Measurements from ENCODE around the gene GALNT12. TPM values are rescaled to one million over a fixed set of nuclear protein-coding genes. Genes with fewer than 3 reads are reported as not detected.

GALNT12 gene
- total and polyA plus RNA-seq, 8 donors, result 4.2 to 12.2 (median 9.6) TPM

GRCh38 chr9:98846879-98847278, 39.4 kb downstream of the GALNT12 start:
- ATAC-seq (no peak), DNase-seq (no peak), FAIRE-seq (no peak)
- no peak for TF ChIP-seq CTCF (IDR thresholded peaks at IDR 0.05)
- Histone ChIP-seq H3K9me3 (no peaks in the 10 kb centered on the region), H3K4me3 (no peak overlapping the region), H3K27ac (no peak overlapping the region), H3K4me1 (peaks cover 0 to 8% (median 0%) of the 10 kb centered on the region in 3 donors), H3K27me3 (no peaks in the 10 kb centered on the region), H3K36me3 (no peaks in the 10 kb centered on the region)
- 87 to 89% methylated on average over 2 of the region's 2 CpGs for WGBS, 2 donors
- intact Hi-C loops (cut with DNase I), result loop anchor here in 1 of 3 donors (5.0 kb wide), 1 partner anchor 150 kb away; no protein-coding TSS in a partner anchor

- WGBS, 2 donors, result 7% methylated on average over 16 of the region's 16 CpGs
- ATAC-seq, result peak; percentile 98 to 99 (median 99)
- FAIRE-seq, result peak; percentile 88
- Histone ChIP-seq H3K4me3 (peak overlapping the region in 2 of 4 donors; percentile 21 to 31), H3K36me3 (no peaks in the 10 kb centered on the region), H3K4me1 (peaks cover 0 to 8% (median 0%) of the 10 kb centered on the region in 3 donors), H3K27me3 (no peaks in the 10 kb centered on the region), H3K9me3 (no peaks in the 10 kb centered on the region), H3K27ac (peak overlapping the region in 2 of 4 donors; percentile 16 to 51)
- TF ChIP-seq CTCF (IDR thresholded peaks at IDR 0.05), result peak; percentile 79 to 88 (median 86)
- intact Hi-C loops (cut with DNase I), result loop anchor here in 1 of 3 donors (5.0 kb wide), 1 partner anchor 149 kb away; no protein-coding TSS in a partner anchor
- peak; percentile 85 to 97 (median 91) for DNase-seq
Measured at GRCh38 chr9:98848450-98849149, 41.1 kb downstream of the GALNT12 start.

- peak in 1 of 4 donors; percentile 38 for ATAC-seq
- Histone ChIP-seq H3K4me3 (no peak overlapping the region), H3K4me1 (peaks cover 0 to 8% (median 0%) of the 10 kb centered on the region in 3 donors), H3K36me3 (no peaks in the 10 kb centered on the region), H3K27ac (no peak overlapping the region), H3K9me3 (no peaks in the 10 kb centered on the region), H3K27me3 (no peaks in the 10 kb centered on the region)
- intact Hi-C loops (cut with DNase I), result loop anchor here in 1 of 3 donors (5.0 kb wide), 1 partner anchor 148 kb away; no protein-coding TSS in a partner anchor
- no peak for FAIRE-seq
- no peak for TF ChIP-seq CTCF (IDR thresholded peaks at IDR 0.05)
- WGBS, 2 donors, result 60 to 69% methylated on average over 4 of the region's 4 CpGs
- DNase-seq, result no peak
Measured at GRCh38 chr9:98849563-98849962, 42.1 kb downstream of the GALNT12 start.

GRCh38 chr9:98850851-98851729, 43.6 kb downstream of the GALNT12 start:
- WGBS, 2 donors, result 89 to 91% methylated on average over 11 of the region's 11 CpGs

More at GRCh38 chr9:98850851-98851729, 43.6 kb downstream of the GALNT12 start:
- Histone ChIP-seq H3K4me3 (no peak overlapping the region), H3K36me3 (no peaks in the 10 kb centered on the region), H3K27me3 (no peaks in the 10 kb centered on the region), H3K27ac (no peak overlapping the region), H3K4me1 (peaks cover 0 to 8% (median 0%) of the 10 kb centered on the region in 3 donors), H3K9me3 (no peaks in the 10 kb centered on the region)
- no peak for TF ChIP-seq CTCF (IDR thresholded peaks at IDR 0.05)
- FAIRE-seq, result no peak
- DNase-seq, result no peak
- intact Hi-C loops (cut with DNase I), result loop anchor here in 2 of 3 donors (5.0 to 10.0 kb wide), 2 partner anchors 151 to 154 kb away; no protein-coding TSS in a partner anchor
- ATAC-seq, result no peak

Data from pancreas (tissue), 10 donors.